HepG2 (cell line): ENCODE results near the gene DLG2. TPM values are rescaled to one million over a fixed set of nuclear protein-coding genes. Genes with fewer than 3 reads are reported as not detected.

Source experiments
- ATAC-seq: fragments of 200-7000 bp; cut with Tn5 transposase; 3 replicates; pipeline ENCODE4 v1.9.1; 2020; ENCODE audit warnings: mild to moderate bottlenecking, moderate library complexity
- BruUV-seq: library from RNA; stranded (reverse); fragments of 400-500 nt; replicated peaks from 2 replicates; lab custom pipeline; 2021; lab: Mats Ljungman, UMichigan
- CTCF ChIA-PET: fragments of 300-600 bp; formaldehyde crosslinking; extraction: SDS; loops from one replicate; lab custom pipeline; 2021; ENCODE audit warnings: low total read pairs, inconsistent platforms, low intra/inter-chr PET ratio; lab: Yijun Ruan, JAX
- POLR2A ChIA-PET: fragments of 350-600 bp; sonication (Branson Sonifier 250); formaldehyde crosslinking; loops from one replicate; lab custom pipeline; 2020; ENCODE audit warnings: antibody characterized with exemption, inconsistent platforms; lab: Yijun Ruan, JAX
- DNase-seq: peaks from one replicate; pipeline ENCODE4 v3.0.0-alpha.2; 2015; ENCODE audit warnings: low spot score
- FAIRE-seq: peaks from 3 replicates; lab custom pipeline; 2011; peaks lifted over from hg19 to GRCh38; lab: Jason Lieb, UNC
- H2AFZ ChIP-seq: one replicate; pipeline ENCODE4 v1.6.1; 2011; ENCODE audit warnings: low read length, inconsistent platforms
- H3K27ac ChIP-seq: fragments of 300-600 bp; 3 replicates; pipeline ENCODE4 v1.8.0; 2011; ENCODE audit warnings: mixed run types, mild to moderate bottlenecking, mixed read lengths, low read length, inconsistent platforms; ENCODE audit not compliant: insufficient read depth; ENCODE audit errors: extremely low read length
- H3K27me3 ChIP-seq, 2 experiments: fragments of 200-600 bp in 1 of 2; 2 replicates in 1 of 2; 3 replicates in 1 of 2; pipeline versions ENCODE4 v1.6.0 to v1.8.0; 2011; ENCODE audit warnings: low read length in 2 of 2, mild to moderate bottlenecking in 2 of 2, moderate library complexity in 2 of 2, inconsistent platforms in 1 of 2; ENCODE audit not compliant: insufficient read depth in 2 of 2, control insufficient read depth in 1 of 2
- H3K36me3 ChIP-seq, 2 experiments: fragments of 200-600 bp in 1 of 2; replicated peaks in 1 of 2; 2 replicates in 1 of 2; 3 replicates in 1 of 2; pipeline versions ENCODE4 v1.5.1 to v1.8.0; 2011; ENCODE audit warnings: low read length in 2 of 2, inconsistent platforms in 1 of 2; ENCODE audit not compliant: insufficient read depth in 2 of 2, control insufficient read depth in 1 of 2
- H3K4me1 ChIP-seq: 2 replicates; pipeline ENCODE4 v1.5.1; 2012; ENCODE audit warnings: low read length, inconsistent platforms; ENCODE audit not compliant: insufficient read depth
- H3K4me2 ChIP-seq: 2 replicates; pipeline ENCODE4 v1.6.0; 2011; ENCODE audit warnings: low read depth, low read length, inconsistent platforms
- H3K4me3 ChIP-seq, 3 experiments: fragments of 200-600 bp in 1 of 3; sonication (generic), shearing (Covaris generic) in 1 of 3; replicated peaks in 1 of 3; 2 replicates each; pipeline ENCODE4 v1.5.1; 2011 to 2016; ENCODE audit warnings: low read length in 3 of 3, inconsistent platforms in 2 of 3, low read depth in 2 of 3, mild to moderate bottlenecking in 2 of 3, control low read depth in 1 of 3, mixed read lengths in 1 of 3; ENCODE audit not compliant: insufficient read depth in 1 of 3
- H3K79me2 ChIP-seq: one replicate; pipeline ENCODE4 v1.6.1; 2011; ENCODE audit warnings: low read length, inconsistent platforms; ENCODE audit not compliant: insufficient read depth
- H3K9ac ChIP-seq: 2 replicates; pipeline ENCODE4 v1.6.0; 2011; ENCODE audit warnings: mild to moderate bottlenecking, low read depth, low read length, inconsistent platforms; ENCODE audit not compliant: insufficient read depth
- H3K9me3 ChIP-seq: 2 replicates; pipeline ENCODE4 v1.5.1; 2012; ENCODE audit warnings: mild to moderate bottlenecking, low read length
- H4K20me1 ChIP-seq: 2 replicates; pipeline ENCODE4 v1.6.0; 2011; ENCODE audit warnings: inconsistent platforms, mild to moderate bottlenecking, low read length, moderate library complexity; ENCODE audit not compliant: insufficient read depth
- ARNTL ChIP-seq: sonication (generic); formaldehyde crosslinking; IDR thresholded peaks from 2 replicates; pipeline ENCODE4 v1.4.0; 2020; ENCODE audit warnings: mild to moderate bottlenecking, missing genetic modification reagents
- CSRNP2 ChIP-seq: sonication (generic); formaldehyde crosslinking; conservative IDR thresholded peaks from 2 replicates; pipeline ENCODE4 v1.8.0; 2022; ENCODE audit warnings: low read depth, missing genetic modification reagents
- KDM5A ChIP-seq: fragments of 200-600 bp; sonication (generic); IDR thresholded peaks from 2 replicates; pipeline ENCODE4 v1.7.0; 2018; ENCODE audit warnings: antibody characterized with exemption, mild to moderate bottlenecking, low read length, borderline replicate concordance
- MBNL3 ChIP-seq: fragments of 250-450 bp; sonication (Bioruptor Pico); conservative IDR thresholded peaks from 2 replicates; pipeline ENCODE4 v1.8.0; 2022; ENCODE audit warnings: mild to moderate bottlenecking, inconsistent platforms
- MIER3 ChIP-seq: IDR thresholded peaks from 2 replicates; pipeline ENCODE4 v1.6.1; 2016; ENCODE audit warnings: missing compliant biosample characterization, borderline replicate concordance
- POLR2AphosphoS5 ChIP-seq: IDR thresholded peaks from 2 replicates; pipeline ENCODE4 v1.6.1; 2012; ENCODE audit warnings: low read depth, low read length
- TCF7 ChIP-seq: sonication (generic); IDR thresholded peaks from 2 replicates; pipeline ENCODE4 v1.6.1; 2016; ENCODE audit warnings: antibody characterized with exemption, low read depth
- THYN1 ChIP-seq: sonication (generic); formaldehyde crosslinking; IDR thresholded peaks from 2 replicates; pipeline ENCODE4 v1.8.1; 2023; ENCODE audit warnings: low read depth, mild to moderate bottlenecking, moderate library complexity, missing genetic modification reagents, borderline replicate concordance
- ZNF414 ChIP-seq: sonication (generic); formaldehyde crosslinking; IDR thresholded peaks from 2 replicates; pipeline ENCODE4 v1.5.0; 2020; ENCODE audit warnings: missing genetic modification reagents
- ZNF850 ChIP-seq: sonication (generic); formaldehyde crosslinking; conservative IDR thresholded peaks from 2 replicates; pipeline ENCODE4 v1.9.0; 2021; ENCODE audit warnings: mild to moderate bottlenecking, missing genetic modification reagents
- ZZZ3 ChIP-seq: sonication (generic); formaldehyde crosslinking; IDR thresholded peaks from 2 replicates; pipeline ENCODE4 v1.4.0; 2020; ENCODE audit warnings: missing genetic modification reagents, mild to moderate bottlenecking, borderline replicate concordance
- WGBS: methylation state at CpG from one replicate; pipeline ENCODE4 v1.1.6; 2017; ENCODE audit warnings: low lambda C conversion rate; 5-methylcytosine and 5-hydroxymethylcytosine counted together
- in situ Hi-C: cut with HindIII; loops from 2 replicates; pipeline ENCODE4 v1.10.0; 2017; ENCODE audit warnings: low pct_unique_long_range_greater_than_20kb; ENCODE audit not compliant: extremely low pct_ligation_motif_present
- intact Hi-C: fragments of 100-400 bp; cut with micrococcal nuclease; formaldehyde crosslinking; loops from one replicate; pipeline ENCODE4 v1.10.0; 2022; ENCODE audit not compliant: unreplicated experiment
- polyA plus RNA-seq, 8 experiments: library from polyadenylated mRNA; depleted of rRNA in 3 of 8; stranded (reverse) in 7 of 8; unstranded in 1 of 8; fragments of >200 nt; fragmentation: Illumina TruSeq in 4 of 8; extraction: Trizol in 4 of 8; gene quantifications; 2 replicates each; pipeline versions ENCODE4 v1.2.1 to v1.2.3, GENCODE V29; 2011 to 2016; ENCODE audit warnings: low read depth in 4 of 8, missing spikeins in 1 of 8, mixed read lengths in 1 of 8; ENCODE audit not compliant: insufficient read depth in 1 of 8
- total RNA-seq, 5 experiments: library from RNA; depleted of rRNA; stranded (reverse); fragments of >200 nt; fragmentation: Illumina TruSeq; extraction: Trizol; gene quantifications; 2 replicates each; pipeline ENCODE4 v1.2.3, GENCODE V29; 2016; ENCODE audit warnings: low read depth in 1 of 5
- TF ChIP-seq, protein P1 (sequence below): sonication (generic); formaldehyde crosslinking; IDR thresholded peaks from 2 replicates; pipeline ENCODE4 v1.4.0; 2020; ENCODE audit warnings: missing genetic modification reagents, borderline replicate concordance

Gene DLG2
- total and polyA plus RNA-seq, 2 of the 13 experiments (the other 11 are each of a cell fraction or from before 2014, with no cell fraction given): 0.46 to 1.0 TPM

- WGBS: 2% methylated on average over 10 of the region's 10 CpGs
- FAIRE-seq (no peak), DNase-seq (no peak), ATAC-seq (no peak; the same call in 2 of the 3 replicates)
- Histone ChIP-seq H3K9ac (peak overlapping the region; percentile 98), H3K4me3 (peak overlapping the region; percentile 72 to 95 (median 86)), H3K79me2 (peaks cover 60% of the 10 kb centered on the region), H3K36me3 (peaks cover 0 to under 1% of the 10 kb centered on the region in 2 experiments; a peak in 1 of 5 replicates), H4K20me1 (peaks cover 29% of the 10 kb centered on the region), H3K27ac (peak overlapping the region; percentile 98), H3K27me3 (no peaks in the 10 kb centered on the region; a peak in 1 of 5 replicates), H3K9me3 (no peaks in the 10 kb centered on the region), H3K4me2 (peak overlapping the region; percentile 88), H3K4me1 (peaks cover 52% of the 10 kb centered on the region), H2AFZ (no peak overlapping the region)
- ChIA-PET POLR2A (interaction anchor here (2.2 to 10.0 kb wide), 3 partner anchors 9 to 35 kb away, joined by 7 to 112 read pairs (median 15); partner anchors contain the start of genes TMEM126A and TMEM126B), CTCF (no interaction called here)
- TF ChIP-seq ARNTL (CRISPR knock-in tag) (no peak), ZNF414 (CRISPR knock-in tag) (no peak), ZZZ3 (CRISPR knock-in tag) (no peak), ZNF850 (CRISPR knock-in tag) (0 out of 2 replicates have a peak, but pooled peaks have one; percentile 18), MIER3 (CRISPR knock-in tag) (0 out of 2 replicates have a peak, but pooled peaks have one; percentile 13), TCF7 (no peak), POLR2AphosphoS5 (peak; percentile 17; the same call in 1 of the 2 replicates), CSRNP2 (no peak), KDM5A (peak; percentile 3; the same call in 1 of the 2 replicates), MBNL3 (CRISPR knock-in tag) (no peak), THYN1 (CRISPR knock-in tag) (0 out of 2 replicates have a peak, but pooled peaks have one; percentile 10)
- TF ChIP-seq, protein P1, sequence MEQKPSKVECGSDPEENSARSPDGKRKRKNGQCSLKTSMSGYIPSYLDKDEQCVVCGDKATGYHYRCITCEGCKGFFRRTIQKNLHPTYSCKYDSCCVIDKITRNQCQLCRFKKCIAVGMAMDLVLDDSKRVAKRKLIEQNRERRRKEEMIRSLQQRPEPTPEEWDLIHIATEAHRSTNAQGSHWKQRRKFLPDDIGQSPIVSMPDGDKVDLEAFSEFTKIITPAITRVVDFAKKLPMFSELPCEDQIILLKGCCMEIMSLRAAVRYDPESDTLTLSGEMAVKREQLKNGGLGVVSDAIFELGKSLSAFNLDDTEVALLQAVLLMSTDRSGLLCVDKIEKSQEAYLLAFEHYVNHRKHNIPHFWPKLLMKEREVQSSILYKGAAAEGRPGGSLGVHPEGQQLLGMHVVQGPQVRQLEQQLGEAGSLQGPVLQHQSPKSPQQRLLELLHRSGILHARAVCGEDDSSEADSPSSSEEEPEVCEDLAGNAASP: peak; percentile 15; the same call in 1 of the 2 replicates
- intact Hi-C loops (no loop called here), in situ Hi-C loops (no loop called here)
- BruUV-seq: TSS peak; percentile 48
Observed at GRCh38 chr11:85663080-85663752, 36.1 kb upstream of the DLG2 start.
